HG02943 (cell line): ENCODE results near the gene SRCIN1.

Source experiments
- ATAC-seq: cut with Tn5 transposase; IDR thresholded peaks from one replicate; pipeline ENCODE4 v1.9.1; 2021; ENCODE audit warnings: mild to moderate bottlenecking, low read depth, moderate library complexity; ENCODE audit not compliant: unreplicated experiment

SRCIN1 gene

GRCh38 chr17:38566666-38567031 lies 39.1 kb downstream of the SRCIN1 start:
- no peak for ATAC-seq

DNA sequence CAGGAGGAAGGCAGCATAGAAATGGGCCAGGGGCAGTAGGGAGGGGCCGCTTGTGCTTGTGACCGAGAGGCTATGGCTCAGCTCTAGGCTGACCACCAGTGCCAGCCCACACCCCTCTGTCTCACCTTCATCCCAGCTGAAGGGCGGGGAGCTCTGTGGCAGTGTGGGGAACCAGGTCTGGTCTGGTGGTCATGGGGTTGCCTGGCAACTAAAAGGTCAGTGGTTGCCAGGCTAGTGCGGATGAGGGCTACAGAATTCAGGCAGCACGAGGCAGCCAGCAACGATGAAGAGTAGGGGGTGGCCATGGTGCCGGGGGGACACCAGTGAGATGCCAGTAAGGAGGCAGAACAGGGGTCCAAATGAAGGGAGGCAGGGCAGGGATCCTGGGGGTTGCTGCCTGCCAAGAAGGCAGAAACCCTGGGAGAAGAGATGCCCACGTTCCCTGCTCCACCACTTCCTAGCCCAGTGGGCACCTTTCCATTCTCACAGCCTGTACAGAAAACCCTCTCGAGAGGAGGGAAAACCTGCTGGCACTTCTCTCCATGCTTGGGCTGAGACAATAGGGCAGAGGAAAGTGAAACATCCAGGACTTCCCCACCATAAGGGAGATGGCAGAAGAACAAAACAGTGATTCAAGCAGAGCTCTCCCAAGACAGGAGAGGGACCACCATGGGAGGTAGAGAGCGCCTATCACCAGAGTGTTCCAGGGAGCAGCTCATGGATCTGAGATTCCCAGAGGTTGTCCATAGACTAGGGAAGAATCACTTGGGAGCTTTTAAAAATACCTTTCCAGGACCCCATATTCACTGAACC lies 39.7 kb downstream of the SRCIN1 start:
- ATAC-seq: no peak

DNA sequence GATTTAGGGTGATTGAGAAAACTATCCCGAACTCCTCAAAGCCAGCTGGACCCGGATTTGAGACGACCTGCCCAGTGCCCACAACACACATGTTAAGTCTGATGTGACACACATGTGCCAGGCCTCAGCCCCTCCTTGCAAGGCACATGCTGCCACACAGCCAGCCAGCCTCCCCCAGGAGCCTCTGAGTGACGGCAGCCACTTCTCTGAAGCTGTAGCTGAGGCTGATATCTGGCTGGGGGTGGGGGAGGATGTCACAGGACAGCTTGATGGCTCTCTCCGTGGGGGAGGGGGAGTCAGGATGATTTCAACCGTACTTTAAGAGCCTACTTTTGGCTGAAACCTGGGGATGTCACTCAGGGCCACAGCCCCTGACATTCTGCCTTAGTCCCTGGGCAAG lies 40.9 kb downstream of the SRCIN1 start:
- ATAC-seq: no peak

GRCh38 chr17:38564254-38564837 lies 41.4 kb downstream of the SRCIN1 start:
- no peak for ATAC-seq

DNA sequence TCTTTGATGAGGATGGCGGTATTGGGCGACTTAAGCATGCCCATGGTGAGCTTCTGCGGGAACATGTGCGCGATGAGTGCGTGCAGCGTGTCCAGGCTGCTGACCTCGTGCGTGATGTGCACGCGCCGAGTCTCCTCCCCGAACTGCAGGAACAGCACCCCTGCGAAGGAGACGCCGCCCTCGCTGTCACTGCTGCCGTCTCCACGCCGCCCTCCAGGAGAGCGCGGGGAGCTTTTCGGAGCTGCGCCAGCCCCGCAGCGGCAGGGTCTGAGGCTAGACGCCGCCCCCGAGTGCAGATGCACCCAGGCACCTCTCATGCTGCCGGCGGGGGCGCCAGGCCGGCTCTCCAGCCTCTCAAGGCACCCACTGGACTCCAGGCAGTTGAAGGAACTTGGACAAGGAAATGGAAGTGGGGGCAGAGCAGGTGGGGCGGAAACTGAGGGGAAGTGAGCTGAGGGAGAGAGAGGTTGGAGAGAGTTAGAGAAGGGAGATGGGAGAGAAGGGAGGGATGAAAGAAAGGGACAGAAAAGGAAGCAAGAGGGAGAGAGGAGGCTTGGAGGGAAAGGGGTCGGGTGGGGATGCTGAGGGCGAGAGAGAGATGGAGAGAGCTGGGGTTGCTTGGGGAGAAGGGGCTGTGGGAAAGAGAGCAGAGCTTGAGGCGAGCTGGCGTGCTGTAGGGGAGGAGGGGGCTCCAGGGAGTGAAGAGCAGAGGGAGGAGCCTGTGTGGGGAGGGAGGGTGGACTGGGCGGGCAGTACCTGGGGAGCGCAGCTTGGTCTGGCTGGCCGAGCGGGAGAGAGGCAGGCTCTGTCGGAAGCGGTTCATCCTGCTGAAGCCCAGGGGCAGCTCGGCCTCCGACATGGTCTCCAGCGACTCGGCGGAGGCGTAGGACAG lies 42.1 kb downstream of the SRCIN1 start:
- ATAC-seq: no peak

GRCh38 chr17:38562903-38563302 lies 42.8 kb downstream of the SRCIN1 start:
- no peak for ATAC-seq

GRCh38 chr17:38562215-38562569 lies 43.6 kb downstream of the SRCIN1 start:
- ATAC-seq: no peak

DNA sequence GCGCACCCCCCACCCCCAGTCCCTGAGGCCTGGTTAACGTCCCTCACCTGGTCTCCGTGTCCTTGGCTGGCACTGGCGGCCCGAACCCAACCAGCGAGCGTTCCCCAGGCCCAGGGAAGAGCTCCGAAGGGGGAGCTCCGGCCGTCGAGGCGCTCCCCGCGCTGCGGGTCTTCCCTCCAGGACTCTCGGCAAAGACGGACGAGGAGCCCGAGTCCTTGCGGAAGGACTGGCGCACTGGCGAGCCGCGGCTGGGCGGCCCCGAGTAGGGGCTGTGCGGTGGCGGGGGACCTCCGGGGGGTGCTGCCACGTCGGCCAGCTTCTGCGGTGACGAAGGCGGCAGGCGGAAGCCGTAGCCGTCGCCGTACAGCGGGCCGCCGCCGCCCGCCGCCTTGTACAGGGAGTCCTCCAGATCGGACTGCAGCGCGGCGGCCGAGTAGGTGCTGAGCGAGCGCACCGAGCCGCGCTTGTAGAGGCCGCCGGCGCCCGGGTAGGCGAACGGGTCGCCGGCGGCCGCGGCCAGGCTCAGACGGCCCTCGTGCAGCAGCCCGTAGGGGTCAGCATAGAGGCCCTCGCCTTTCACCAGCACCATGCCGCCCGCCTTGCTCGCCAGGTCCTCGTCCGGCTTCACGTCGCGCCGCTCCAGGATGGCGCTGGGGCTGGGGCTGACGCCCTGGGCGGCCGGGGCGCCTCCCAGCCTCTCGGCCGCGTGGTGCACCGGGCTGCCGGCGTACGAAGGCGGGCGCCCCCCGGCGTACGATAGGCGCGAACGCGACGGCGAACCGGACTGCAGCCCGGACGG lies 44.1 kb downstream of the SRCIN1 start:
- no peak for ATAC-seq

DNA sequence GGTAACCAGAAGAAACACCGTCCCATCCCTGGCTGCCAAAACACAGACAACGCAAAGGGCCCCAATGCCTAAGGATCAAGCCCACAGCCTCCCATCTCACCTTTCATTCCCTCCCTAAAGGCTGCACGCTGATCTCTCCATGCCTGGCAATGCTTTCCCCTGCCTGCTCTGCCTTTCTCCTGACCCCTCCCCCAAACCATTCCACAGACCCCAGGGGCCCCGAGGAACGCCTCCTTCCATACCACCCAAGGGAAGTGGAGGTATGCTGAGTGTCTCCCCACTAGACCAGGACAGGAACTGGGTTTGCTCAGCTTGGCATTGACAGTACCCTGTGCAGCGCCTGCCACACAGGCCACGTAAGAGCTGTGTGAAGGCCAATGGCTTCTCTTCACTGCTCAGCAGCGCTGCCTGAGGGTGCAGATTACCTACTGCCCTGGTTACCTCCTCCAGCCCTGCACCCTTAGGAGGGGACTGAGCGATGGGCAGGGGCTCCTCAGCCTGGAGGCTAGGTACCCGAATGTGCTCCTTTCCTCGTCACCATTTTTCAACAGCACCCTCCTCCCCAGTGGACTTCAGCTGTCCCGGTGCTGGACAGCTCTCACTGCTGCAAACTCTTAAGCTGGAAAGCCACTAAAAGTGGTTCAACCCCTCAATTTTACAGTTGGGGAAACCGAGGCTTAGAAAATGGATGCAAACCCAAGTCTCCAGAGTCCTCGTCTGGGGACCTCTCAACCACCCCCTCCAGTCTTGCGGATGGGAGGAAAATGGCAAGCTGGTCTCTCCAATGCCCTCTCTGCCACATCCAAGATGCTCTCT lies 45.0 kb downstream of the SRCIN1 start:
- ATAC-seq: no peak

DNA sequence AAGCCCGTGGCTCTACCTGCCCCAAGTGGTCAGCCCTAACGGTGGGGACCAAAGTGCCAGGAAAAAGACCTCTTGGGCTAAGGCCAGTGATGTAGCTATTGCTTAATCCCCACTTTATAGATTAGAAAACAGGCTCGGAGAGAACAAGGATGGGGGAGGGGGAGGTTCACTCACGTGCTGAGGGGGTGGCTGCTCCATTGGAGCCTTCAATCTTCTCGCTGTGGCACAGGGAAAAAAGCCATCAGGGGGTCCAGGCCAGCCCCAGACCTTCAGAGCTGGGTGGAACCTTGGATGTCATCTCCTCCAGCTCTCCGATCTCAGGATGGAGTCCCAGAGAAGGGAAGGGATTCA lies 45.9 kb downstream of the SRCIN1 start:
- ATAC-seq: no peak

DNA sequence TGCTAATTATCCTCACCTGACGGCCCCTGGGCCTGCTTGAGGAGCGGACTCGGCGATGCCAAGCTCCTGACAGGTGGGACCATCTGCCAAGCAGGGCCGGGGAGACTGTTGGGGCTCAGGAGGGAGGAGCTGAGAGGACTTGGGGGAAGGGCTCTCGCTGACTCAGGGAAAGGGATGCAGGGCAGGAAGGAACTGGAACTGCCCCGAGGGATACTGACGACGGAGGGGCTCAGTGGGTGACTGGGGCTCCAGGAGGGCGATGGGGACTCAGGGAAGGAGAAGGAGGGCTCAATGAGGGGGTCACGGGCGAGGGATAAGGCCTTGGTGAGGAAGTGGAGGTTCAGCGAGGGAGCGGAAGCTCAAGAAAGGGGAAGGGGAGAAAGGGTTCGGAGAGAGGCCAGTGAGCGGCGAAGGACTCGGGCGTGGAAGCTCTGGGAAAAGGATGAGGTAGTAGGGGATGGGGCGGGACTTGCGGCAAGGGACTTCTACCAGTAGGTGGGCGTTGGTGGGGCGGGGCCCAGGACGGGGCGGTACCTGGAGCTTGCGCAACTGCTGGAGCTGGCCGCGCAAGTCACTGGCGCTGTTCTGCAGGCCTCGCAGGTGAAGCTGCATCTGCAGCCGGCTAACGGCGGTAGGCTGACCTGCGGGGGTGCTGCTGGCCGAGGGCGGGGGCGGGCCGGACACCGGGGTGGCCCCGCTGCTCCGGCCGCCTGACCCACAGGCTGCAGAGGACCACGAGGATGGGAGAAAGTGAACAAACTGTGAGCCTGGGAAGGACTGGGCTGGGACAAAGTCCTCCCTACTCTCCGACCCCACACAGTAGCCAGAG lies 46.5 kb downstream of the SRCIN1 start:
- peak; percentile 73 for ATAC-seq

DNA sequence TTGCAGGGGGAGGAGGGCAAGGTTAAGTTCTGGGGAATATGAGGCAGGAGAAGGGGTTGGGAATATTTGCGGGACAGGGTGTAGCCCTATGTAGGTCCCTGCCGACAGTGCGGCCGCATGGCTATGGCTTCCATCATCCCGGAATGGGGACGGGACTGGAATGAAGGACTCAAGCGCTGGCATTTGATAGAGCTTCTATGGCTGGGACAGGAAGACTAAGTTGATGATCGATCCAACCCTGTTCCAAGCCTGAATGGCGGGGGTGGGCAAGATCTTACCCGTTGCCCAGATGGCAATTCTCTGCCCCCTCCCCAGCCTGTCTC lies 47.1 kb downstream of the SRCIN1 start:
- peak; percentile 8 for ATAC-seq

- ATAC-seq: no peak
These were observed 47.7 kb downstream of the SRCIN1 start for GRCh38 chr17:38557836-38558727.

DNA sequence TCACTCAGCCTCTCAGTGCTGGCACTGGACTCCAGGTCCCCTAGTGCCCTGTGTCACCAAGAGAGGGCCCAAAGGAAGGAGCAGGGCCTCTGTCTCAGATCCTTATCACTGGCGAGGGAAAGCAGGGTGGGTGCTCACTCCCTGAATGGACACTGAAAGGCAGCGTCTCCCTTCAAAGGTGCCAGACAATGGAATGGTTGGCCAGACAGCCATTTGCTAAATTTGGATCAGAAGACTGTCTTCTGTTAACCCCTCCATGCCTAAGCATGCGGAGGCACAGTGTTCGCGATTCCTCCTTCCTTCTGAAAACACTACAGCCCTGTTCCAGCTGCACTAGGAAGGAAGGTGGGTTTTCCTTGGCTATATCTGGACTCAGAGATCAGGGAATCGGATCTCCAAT lies 48.4 kb downstream of the SRCIN1 start:
- no peak for ATAC-seq

DNA sequence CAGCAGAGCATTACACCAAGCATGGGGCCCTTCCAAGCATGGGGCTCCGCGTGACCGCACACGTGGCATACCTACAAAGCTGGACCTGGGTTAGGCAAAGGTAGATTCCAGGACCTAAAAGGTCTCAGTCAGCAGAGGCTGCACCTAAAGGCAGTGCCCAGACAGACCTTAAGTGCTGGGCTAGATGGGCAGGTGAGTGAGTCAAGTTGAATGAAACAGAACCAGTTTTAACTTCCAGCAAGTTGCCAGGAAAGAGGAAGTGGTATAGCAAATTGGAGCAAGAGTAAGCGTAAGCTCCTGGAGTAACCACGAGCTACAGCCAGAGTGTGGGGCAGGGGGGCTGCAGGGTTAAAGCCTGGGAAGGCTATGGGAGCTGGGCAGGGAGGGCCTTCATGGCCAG lies 49.5 kb downstream of the SRCIN1 start:
- ATAC-seq: no peak

DNA sequence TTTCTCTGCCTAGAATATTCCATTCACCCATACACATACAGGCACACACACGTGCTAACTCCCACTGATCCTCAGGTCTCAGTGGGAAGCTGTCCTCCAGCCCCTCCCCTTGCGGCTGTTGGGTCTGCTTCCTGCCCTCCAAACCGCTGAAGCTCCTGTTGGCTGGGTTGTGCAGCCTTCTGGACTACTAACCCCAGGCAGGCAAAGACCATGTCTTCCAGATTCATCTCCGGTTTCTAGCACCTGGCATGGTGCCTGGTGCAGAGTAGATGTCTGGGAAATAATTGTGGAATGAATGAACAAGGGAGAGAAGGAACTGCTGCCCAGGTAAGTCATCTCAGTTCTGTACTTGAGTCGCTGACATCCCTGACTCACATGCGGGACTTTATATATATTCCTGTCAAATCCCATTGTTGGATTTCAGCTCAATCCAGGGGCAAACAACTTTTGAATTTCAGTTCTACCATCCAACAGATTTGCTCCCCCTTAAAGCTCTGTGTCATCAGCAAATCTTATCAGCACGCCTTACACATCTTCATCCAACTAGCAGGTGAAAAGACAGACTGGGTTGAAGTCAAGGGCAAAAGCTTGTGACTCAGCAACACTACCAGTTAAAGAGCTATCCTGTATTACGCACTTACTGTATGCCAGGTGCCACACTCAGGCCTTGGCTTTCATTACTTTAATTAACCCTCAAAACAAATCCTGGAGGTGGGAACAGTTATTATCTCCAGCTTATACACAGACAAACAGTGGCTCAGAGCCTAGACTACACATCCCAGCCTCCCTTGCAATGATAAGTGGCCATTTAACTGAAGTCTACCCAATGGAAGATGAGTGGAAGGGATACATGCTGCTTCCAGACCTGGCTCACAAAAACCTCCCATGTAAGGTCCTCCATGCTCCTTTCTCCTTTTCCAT lies 51.1 kb downstream of the SRCIN1 start:
- no peak for ATAC-seq

DNA sequence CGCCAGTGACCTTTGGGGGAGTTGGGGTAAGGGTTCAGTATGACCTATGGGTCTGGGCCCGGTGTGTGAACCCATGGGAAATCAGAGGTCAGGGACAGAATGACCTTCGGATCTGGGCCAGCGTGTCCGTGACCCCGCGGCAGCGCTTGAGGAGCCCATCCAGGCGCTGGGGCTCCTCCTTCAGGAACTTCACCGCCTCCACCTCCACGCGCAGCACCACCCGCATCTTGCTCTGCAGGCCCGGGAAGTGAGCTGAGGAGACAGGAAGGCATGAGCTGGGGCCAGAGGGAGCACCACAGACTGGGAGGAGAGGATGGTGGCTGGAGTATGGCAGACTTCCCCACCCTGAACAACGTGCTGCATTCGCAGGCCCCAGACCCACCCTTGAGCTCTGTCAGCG lies 53.4 kb downstream of the SRCIN1 start:
- no peak for ATAC-seq
